ENCODE data around the gene GRHL1. TPM values are rescaled to one million over a fixed set of nuclear protein-coding genes. Genes with fewer than 3 reads are reported as not detected.

GRHL1 gene
- total and polyA plus RNA-seq, 9 of the 15 experiments (the other 6 are each of a cell fraction or from before 2014, with no cell fraction given): 1.7 to 6.1 (median 4.7) TPM

GRCh38 chr2:10030311-10030736 is 78.8 kb downstream of the GRHL1 start (continued):
- TF ChIP-seq CTCF (IDR thresholded peaks at IDR 0.05 in 2 of 3, conservative IDR thresholded peaks at IDR 0.05 in 1 of 3; ENCODE audit: insufficient read depth in 2 of 3, low read depth in 1 of 3, low read length in 3 of 3) (no peak), ZEB2 (IDR thresholded peaks at IDR 0.05) (peak; percentile 78; the same call in 1 of the 2 replicates), CSDE1 (IDR thresholded peaks at IDR 0.05) (no peak), RBBP5 (IDR thresholded peaks at IDR 0.05; ENCODE audit: borderline replicate concordance, insufficient read depth, low read length, poor library complexity, severe bottlenecking) (no peak), ZBTB9 (CRISPR knock-in tag; IDR thresholded peaks at IDR 0.05) (no peak), ZNF165 (CRISPR knock-in tag; IDR thresholded peaks at IDR 0.05; ENCODE audit: borderline replicate concordance) (no peak), THRB (CRISPR knock-in tag; conservative IDR thresholded peaks at IDR 0.05) (no peak), CBX8 (IDR thresholded peaks at IDR 0.05; ENCODE audit: borderline replicate concordance, extremely low read depth, low read depth, low read length, poor library complexity, severe bottlenecking) (no peak), ERF (CRISPR knock-in tag; IDR thresholded peaks at IDR 0.05) (no peak), ZNF282 (CRISPR knock-in tag; IDR thresholded peaks at IDR 0.05) (no peak)
- TF ChIP-seq, protein P1, sequence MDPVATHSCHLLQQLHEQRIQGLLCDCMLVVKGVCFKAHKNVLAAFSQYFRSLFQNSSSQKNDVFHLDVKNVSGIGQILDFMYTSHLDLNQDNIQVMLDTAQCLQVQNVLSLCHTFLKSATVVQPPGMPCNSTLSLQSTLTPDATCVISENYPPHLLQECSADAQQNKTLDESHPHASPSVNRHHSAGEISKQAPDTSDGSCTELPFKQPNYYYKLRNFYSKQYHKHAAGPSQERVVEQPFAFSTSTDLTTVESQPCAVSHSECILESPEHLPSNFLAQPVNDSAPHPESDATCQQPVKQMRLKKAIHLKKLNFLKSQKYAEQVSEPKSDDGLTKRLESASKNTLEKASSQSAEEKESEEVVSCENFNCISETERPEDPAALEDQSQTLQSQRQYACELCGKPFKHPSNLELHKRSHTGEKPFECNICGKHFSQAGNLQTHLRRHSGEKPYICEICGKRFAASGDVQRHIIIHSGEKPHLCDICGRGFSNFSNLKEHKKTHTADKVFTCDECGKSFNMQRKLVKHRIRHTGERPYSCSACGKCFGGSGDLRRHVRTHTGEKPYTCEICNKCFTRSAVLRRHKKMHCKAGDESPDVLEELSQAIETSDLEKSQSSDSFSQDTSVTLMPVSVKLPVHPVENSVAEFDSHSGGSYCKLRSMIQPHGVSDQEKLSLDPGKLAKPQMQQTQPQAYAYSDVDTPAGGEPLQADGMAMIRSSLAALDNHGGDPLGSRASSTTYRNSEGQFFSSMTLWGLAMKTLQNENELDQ (CRISPR knock-in tag; IDR thresholded peaks at IDR 0.05; ENCODE audit: borderline replicate concordance): no peak
- TF ChIP-seq, protein P2, sequence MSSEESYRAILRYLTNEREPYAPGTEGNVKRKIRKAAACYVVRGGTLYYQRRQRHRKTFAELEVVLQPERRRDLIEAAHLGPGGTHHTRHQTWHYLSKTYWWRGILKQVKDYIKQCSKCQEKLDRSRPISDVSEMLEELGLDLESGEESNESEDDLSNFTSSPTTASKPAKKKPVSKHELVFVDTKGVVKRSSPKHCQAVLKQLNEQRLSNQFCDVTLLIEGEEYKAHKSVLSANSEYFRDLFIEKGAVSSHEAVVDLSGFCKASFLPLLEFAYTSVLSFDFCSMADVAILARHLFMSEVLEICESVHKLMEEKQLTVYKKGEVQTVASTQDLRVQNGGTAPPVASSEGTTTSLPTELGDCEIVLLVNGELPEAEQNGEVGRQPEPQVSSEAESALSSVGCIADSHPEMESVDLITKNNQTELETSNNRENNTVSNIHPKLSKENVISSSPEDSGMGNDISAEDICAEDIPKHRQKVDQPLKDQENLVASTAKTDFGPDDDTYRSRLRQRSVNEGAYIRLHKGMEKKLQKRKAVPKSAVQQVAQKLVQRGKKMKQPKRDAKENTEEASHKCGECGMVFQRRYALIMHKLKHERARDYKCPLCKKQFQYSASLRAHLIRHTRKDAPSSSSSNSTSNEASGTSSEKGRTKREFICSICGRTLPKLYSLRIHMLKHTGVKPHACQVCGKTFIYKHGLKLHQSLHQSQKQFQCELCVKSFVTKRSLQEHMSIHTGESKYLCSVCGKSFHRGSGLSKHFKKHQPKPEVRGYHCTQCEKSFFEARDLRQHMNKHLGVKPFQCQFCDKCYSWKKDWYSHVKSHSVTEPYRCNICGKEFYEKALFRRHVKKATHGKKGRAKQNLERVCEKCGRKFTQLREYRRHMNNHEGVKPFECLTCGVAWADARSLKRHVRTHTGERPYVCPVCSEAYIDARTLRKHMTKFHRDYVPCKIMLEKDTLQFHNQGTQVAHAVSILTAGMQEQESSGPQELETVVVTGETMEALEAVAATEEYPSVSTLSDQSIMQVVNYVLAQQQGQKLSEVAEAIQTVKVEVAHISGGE (CRISPR knock-in tag; IDR thresholded peaks at IDR 0.05): no peak
- TF ChIP-seq, protein P3, sequence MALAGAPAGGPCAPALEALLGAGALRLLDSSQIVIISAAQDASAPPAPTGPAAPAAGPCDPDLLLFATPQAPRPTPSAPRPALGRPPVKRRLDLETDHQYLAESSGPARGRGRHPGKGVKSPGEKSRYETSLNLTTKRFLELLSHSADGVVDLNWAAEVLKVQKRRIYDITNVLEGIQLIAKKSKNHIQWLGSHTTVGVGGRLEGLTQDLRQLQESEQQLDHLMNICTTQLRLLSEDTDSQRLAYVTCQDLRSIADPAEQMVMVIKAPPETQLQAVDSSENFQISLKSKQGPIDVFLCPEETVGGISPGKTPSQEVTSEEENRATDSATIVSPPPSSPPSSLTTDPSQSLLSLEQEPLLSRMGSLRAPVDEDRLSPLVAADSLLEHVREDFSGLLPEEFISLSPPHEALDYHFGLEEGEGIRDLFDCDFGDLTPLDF (CRISPR knock-in tag; IDR thresholded peaks at IDR 0.05): no peak

All from K562 (cell line).